Measurements from ENCODE around the gene SCN2A. TPM values are rescaled to one million over a fixed set of nuclear protein-coding genes. Genes with fewer than 3 reads are reported as not detected.

SCN2A gene
- polyA plus RNA-seq, 1 donor (not counting 4 experiments of a cell fraction or from before 2014, with no cell fraction given): 1.0 TPM

GRCh38 chr2:165196411-165196810 lies 42.8 kb upstream of the SCN2A start:
- no peaks in the 10 kb centered on the region for H3K4me1 ChIP-seq (ENCODE audit: control insufficient read depth, extremely low read depth, insufficient read depth, low read length)
- no peak overlapping the region for H3K4me3 ChIP-seq (ENCODE audit: control insufficient read depth in 2 of 3, extremely low read depth in 1 of 3, insufficient read depth in 2 of 3, low read depth in 1 of 3, low read length in 3 of 3)
- TF ChIP-seq EZH2 (IDR thresholded peaks at IDR 0.05; ENCODE audit: low read length) (no peak), CTCF (optimal IDR thresholded peaks at IDR 0.05 in 1 of 3, IDR thresholded peaks at IDR 0.05 in 1 of 3, conservative IDR thresholded peaks at IDR 0.05 in 1 of 3; ENCODE audit: extremely low read depth in 1 of 3, insufficient read depth in 2 of 3, low read length in 3 of 3) (no peak)
- no peaks in the 10 kb centered on the region for H3K79me2 ChIP-seq (ENCODE audit: control insufficient read depth, insufficient read depth, low read length)
- no peaks in the 10 kb centered on the region for H3K36me3 ChIP-seq (ENCODE audit: control insufficient read depth in 2 of 2, extremely low read depth in 1 of 2, insufficient read depth in 2 of 2, low read length in 2 of 2)
- H3K9ac ChIP-seq (ENCODE audit: control insufficient read depth, extremely low read depth, insufficient read depth, low read length): no peak overlapping the region
- DNase-seq (ENCODE audit: low read depth, low spot score): no peak
- H3K9me3 ChIP-seq (ENCODE audit: control insufficient read depth, low read depth, low read length): no peaks in the 10 kb centered on the region
- no peak for FAIRE-seq
- no peak overlapping the region for H2AFZ ChIP-seq (ENCODE audit: control insufficient read depth, low read length)
- no peaks in the 10 kb centered on the region for H4K20me1 ChIP-seq (ENCODE audit: control insufficient read depth, extremely low read depth, insufficient read depth, low read length)
- no peaks in the 10 kb centered on the region for H3K27me3 ChIP-seq (ENCODE audit: control insufficient read depth, extremely low read depth, insufficient read depth, low read length)
- no peak overlapping the region for H3K27ac ChIP-seq (ENCODE audit: control insufficient read depth, insufficient read depth, low read length)
- H3K4me2 ChIP-seq (ENCODE audit: control insufficient read depth, extremely low read depth, insufficient read depth, low read depth, low read length): no peak overlapping the region
- H3K9me1 ChIP-seq (ENCODE audit: control insufficient read depth, extremely low read depth, insufficient read depth, low read length): no peaks in the 10 kb centered on the region
- dilution Hi-C loops (cut with MboI; ENCODE audit: extremely low pct_ligation_motif_present, low sequenced_read_pairs): no loop called here

GRCh38 chr2:165197346-165197745 lies 41.9 kb upstream of the SCN2A start:
- H3K9me1 ChIP-seq (ENCODE audit: control insufficient read depth, extremely low read depth, insufficient read depth, low read length): no peaks in the 10 kb centered on the region
- H3K27ac ChIP-seq (ENCODE audit: control insufficient read depth, insufficient read depth, low read length): no peak overlapping the region
- H3K9me3 ChIP-seq (ENCODE audit: control insufficient read depth, low read depth, low read length): no peaks in the 10 kb centered on the region
- no peak for TF ChIP-seq CTCF (optimal IDR thresholded peaks at IDR 0.05 in 1 of 3, IDR thresholded peaks at IDR 0.05 in 1 of 3, conservative IDR thresholded peaks at IDR 0.05 in 1 of 3; ENCODE audit: extremely low read depth in 1 of 3, insufficient read depth in 2 of 3, low read length in 3 of 3)
- no peak for TF ChIP-seq EZH2 (IDR thresholded peaks at IDR 0.05; ENCODE audit: low read length)
- H3K4me2 ChIP-seq (ENCODE audit: control insufficient read depth, extremely low read depth, insufficient read depth, low read depth, low read length): no peak overlapping the region
- no peaks in the 10 kb centered on the region for H3K4me1 ChIP-seq (ENCODE audit: control insufficient read depth, extremely low read depth, insufficient read depth, low read length)
- no peaks in the 10 kb centered on the region for H3K36me3 ChIP-seq (ENCODE audit: control insufficient read depth in 2 of 2, extremely low read depth in 1 of 2, insufficient read depth in 2 of 2, low read length in 2 of 2)
- no peak overlapping the region for H3K4me3 ChIP-seq (ENCODE audit: control insufficient read depth in 2 of 3, extremely low read depth in 1 of 3, insufficient read depth in 2 of 3, low read depth in 1 of 3, low read length in 3 of 3)
- H2AFZ ChIP-seq (ENCODE audit: control insufficient read depth, low read length): no peak overlapping the region
- FAIRE-seq: no peak
- no peak overlapping the region for H3K9ac ChIP-seq (ENCODE audit: control insufficient read depth, extremely low read depth, insufficient read depth, low read length)
- no peaks in the 10 kb centered on the region for H3K27me3 ChIP-seq (ENCODE audit: control insufficient read depth, extremely low read depth, insufficient read depth, low read length)
- dilution Hi-C loops (cut with MboI; ENCODE audit: extremely low pct_ligation_motif_present, low sequenced_read_pairs): no loop called here
- no peaks in the 10 kb centered on the region for H4K20me1 ChIP-seq (ENCODE audit: control insufficient read depth, extremely low read depth, insufficient read depth, low read length)
- H3K79me2 ChIP-seq (ENCODE audit: control insufficient read depth, insufficient read depth, low read length): no peaks in the 10 kb centered on the region
- no peak for DNase-seq (ENCODE audit: low read depth, low spot score)

All from keratinocyte (primary cell).